Astrocyte of the cerebellum (primary cell): ENCODE data around the gene ZNF652.

Source experiments
- DNase-seq: peaks from one replicate; pipeline ENCODE4 v3.0.0-alpha.2; 2011; ENCODE audit warnings: low read depth
- H3K4me3 ChIP-seq: 2 replicates; pipeline ENCODE4 v1.5.1; 2011; ENCODE audit warnings: mild to moderate bottlenecking, low read depth, low read length, moderate library complexity
- CTCF ChIP-seq: IDR thresholded peaks from 2 replicates; pipeline ENCODE4 v1.5.1; 2012; ENCODE audit warnings: low read length, low read depth, moderate library complexity, mild to moderate bottlenecking; ENCODE audit errors: missing control alignments
- in situ Hi-C: cut with HindIII; loops from 2 replicates; pipeline ENCODE4 v1.10.0; 2017; ENCODE audit warnings: low sequenced_read_pairs

ZNF652 gene

DNA sequence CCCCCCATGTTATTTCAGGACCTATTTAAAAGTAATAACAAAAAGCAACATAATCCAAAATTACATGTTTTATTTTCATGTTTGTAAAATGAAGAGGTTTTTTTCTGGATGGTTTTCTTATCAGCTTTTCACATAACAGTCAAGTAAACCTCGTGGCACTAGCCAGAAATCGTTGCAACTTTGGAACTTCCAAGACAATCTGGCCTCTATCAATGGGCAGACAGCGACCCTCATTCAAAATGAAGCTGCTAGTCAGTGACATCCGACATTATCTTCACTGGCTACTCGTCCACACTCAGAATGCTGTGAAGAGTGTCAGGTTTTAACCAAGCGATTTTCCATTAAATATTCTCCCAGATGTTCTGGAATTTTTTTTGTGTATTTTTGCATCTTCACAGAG lies 22.7 kb downstream of the ZNF652 start:
- DNase-seq = no peak
- H3K4me3 ChIP-seq = no peak overlapping the region
- TF ChIP-seq CTCF = no peak
- in situ Hi-C loops = no loop called here

DNA sequence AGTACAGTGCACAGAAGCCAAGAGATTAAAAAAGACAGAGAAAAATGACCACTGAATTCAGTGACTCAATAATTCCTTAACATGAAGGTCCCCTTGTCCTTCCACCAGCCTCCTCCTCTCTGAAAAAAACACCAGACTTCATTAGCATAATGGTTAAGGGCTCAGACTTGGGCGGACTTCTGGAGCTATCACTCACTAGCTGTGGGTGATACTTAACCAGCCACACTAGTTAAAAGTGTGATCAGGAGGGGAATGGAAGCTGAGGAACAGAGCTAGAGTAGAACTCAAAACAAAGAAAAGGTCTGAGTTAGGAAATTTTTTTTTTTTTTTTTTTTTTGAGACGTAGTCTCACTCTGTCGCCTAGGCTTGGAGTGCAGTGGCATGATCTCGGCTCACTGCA lies 23.2 kb downstream of the ZNF652 start:
- TF ChIP-seq CTCF = no peak
- H3K4me3 ChIP-seq = no peak overlapping the region
- no peak for DNase-seq
- in situ Hi-C loops = no loop called here

DNA sequence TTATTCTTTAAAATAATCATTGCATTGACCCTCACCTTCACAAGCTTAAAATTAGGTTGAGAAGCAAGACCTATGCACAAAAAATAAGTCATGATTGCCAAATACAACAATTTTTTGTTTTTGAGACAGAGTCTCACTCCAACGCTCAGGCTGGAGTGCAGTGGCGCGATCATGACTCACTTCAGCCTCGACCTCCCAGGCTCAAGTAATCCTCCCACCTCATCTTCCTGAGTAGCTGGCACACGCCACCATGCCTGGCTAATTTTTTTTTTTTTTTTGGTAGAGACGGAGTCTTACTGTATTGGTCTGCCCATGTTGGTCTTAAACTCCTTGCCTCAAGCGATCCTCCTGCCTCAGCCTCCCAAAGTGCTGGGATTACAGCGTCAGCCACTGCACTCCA lies 24.2 kb downstream of the ZNF652 start:
- no peak for TF ChIP-seq CTCF
- no peak overlapping the region for H3K4me3 ChIP-seq
- in situ Hi-C loops = no loop called here
- DNase-seq = no peak

- in situ Hi-C loops = no loop called here
- TF ChIP-seq CTCF = no peak
Observed at GRCh38 chr17:49334744-49335512, 27.1 kb downstream of the ZNF652 start.

GRCh38 chr17:49333804-49334203 lies 28.2 kb downstream of the ZNF652 start:
- H3K4me3 ChIP-seq = no peak overlapping the region
- DNase-seq = no peak
- no peak for TF ChIP-seq CTCF
- in situ Hi-C loops = no loop called here

More at GRCh38 chr17:49334744-49335512, 27.1 kb downstream of the ZNF652 start:
- DNase-seq = no peak
- H3K4me3 ChIP-seq = no peak overlapping the region

DNA sequence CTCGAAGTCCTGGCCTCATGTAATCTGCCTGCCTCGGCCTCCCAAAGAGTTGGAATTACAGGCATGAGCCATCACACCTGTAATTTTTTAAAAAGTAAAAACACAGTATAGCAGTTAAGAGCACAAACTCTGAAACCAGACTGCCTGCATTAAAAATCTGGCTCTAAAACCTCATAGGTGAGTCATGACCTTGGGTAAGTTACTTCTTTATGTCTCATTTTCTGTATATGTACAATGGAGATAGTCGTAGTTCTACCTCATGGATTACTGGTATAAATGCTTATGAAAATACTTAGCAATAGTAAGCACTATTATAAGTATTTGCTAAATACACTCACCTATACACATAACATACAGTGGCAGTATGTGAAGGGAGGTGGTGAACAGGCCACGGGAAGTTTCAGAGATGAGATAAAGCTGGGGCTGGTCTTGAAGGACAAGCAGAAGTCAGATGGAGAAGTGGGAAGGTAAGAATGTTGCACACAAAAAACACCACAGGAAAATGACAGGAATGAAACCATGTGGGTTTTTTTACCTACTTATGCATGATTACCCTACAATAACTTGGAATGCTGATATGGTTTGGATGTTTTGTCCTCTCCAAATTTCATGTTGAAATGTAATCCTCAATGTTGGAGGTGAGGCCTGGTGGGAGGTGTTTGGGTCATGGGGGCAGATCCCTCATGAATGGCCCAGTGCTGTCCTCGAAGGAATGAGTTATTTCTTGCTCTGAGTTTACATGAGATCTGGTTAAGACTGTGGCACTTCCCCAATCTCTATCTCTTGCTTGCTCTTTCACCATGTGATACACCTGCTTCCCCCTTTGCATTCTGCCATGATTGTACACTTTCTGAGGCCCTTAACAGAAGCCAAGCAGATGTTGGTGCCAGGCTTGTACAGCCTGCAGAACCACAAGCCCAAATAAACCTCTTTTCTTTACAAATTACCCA lies 33.9 kb downstream of the ZNF652 start:
- peak; percentile 42 for DNase-seq
- in situ Hi-C loops = no loop called here
- no peak for TF ChIP-seq CTCF
- H3K4me3 ChIP-seq = no peak overlapping the region
